HEK293 (cell line): Measurements from ENCODE around the gene PRDM5.

Experiments used
- ATF2 ChIP-seq: fragments of 450-650 bp; formaldehyde crosslinking; IDR thresholded peaks from 2 replicates; pipeline ENCODE4 v1.5.1; 2016; ENCODE audit warnings: missing biosample characterization, missing genetic modification characterization, low read depth
- CTCF ChIP-seq: fragments of 450-650 bp; formaldehyde crosslinking; IDR thresholded peaks from 2 replicates; pipeline ENCODE4 v1.5.1; 2016; ENCODE audit warnings: missing biosample characterization, missing genetic modification characterization
- IKZF3 ChIP-seq: fragments of 450-650 bp; IDR thresholded peaks from 2 replicates; pipeline ENCODE4 v1.5.0; 2018; ENCODE audit warnings: missing biosample characterization, mild to moderate bottlenecking, missing genetic modification characterization, moderate library complexity
- INSM2 ChIP-seq: fragments of 450-650 bp; formaldehyde crosslinking; IDR thresholded peaks from 2 replicates; pipeline ENCODE4 v1.5.1; 2016; ENCODE audit warnings: missing biosample characterization, missing genetic modification characterization
- YY2 ChIP-seq: fragments of 450-650 bp; formaldehyde crosslinking; IDR thresholded peaks from 2 replicates; pipeline ENCODE4 v1.5.1; 2016; ENCODE audit warnings: missing biosample characterization, missing genetic modification characterization
- ZBTB6 ChIP-seq: fragments of 450-650 bp; formaldehyde crosslinking; IDR thresholded peaks from 2 replicates; pipeline ENCODE4 v1.5.1; 2017; ENCODE audit warnings: missing biosample characterization, missing genetic modification characterization
- ZNF184 ChIP-seq: fragments of 450-650 bp; IDR thresholded peaks from 2 replicates; pipeline ENCODE4 v1.5.1; 2018; ENCODE audit warnings: missing biosample characterization, mild to moderate bottlenecking, missing genetic modification characterization
- ZNF214 ChIP-seq: fragments of 450-650 bp; formaldehyde crosslinking; IDR thresholded peaks from 2 replicates; pipeline ENCODE4 v1.5.1; 2017; ENCODE audit warnings: missing biosample characterization, mild to moderate bottlenecking, missing genetic modification characterization, borderline replicate concordance
- ZNF274 ChIP-seq, 2 experiments: fragments of 200-500 bp in 1 of 2; fragments of 450-650 bp in 1 of 2; sonication (Bioruptor generic) in 1 of 2; formaldehyde crosslinking in 1 of 2; IDR thresholded peaks; 2 replicates each; pipeline versions ENCODE4 v1.5.1 to v1.6.1; 2014 to 2016; ENCODE audit warnings: borderline replicate concordance in 1 of 2, inconsistent platforms in 1 of 2, low read length in 1 of 2, missing biosample characterization in 1 of 2, missing genetic modification characterization in 1 of 2
- ZNF548 ChIP-seq: fragments of 450-650 bp; formaldehyde crosslinking; IDR thresholded peaks from 2 replicates; pipeline ENCODE4 v1.5.1; 2016; ENCODE audit warnings: missing biosample characterization, missing genetic modification characterization
- ZNF658 ChIP-seq: fragments of 450-650 bp; formaldehyde crosslinking; IDR thresholded peaks from 2 replicates; pipeline ENCODE4; 2016; ENCODE audit warnings: missing biosample characterization, missing genetic modification characterization
- ZNF660 ChIP-seq: fragments of 450-650 bp; IDR thresholded peaks from 2 replicates; pipeline ENCODE4 v1.5.1; 2018; ENCODE audit warnings: missing biosample characterization, mild to moderate bottlenecking, missing genetic modification characterization
- ZNF704 ChIP-seq: fragments of 450-650 bp; formaldehyde crosslinking; IDR thresholded peaks from 2 replicates; pipeline ENCODE4 v1.5.1; 2016; ENCODE audit warnings: missing biosample characterization, missing genetic modification characterization
- ZSCAN30 ChIP-seq: fragments of 450-650 bp; IDR thresholded peaks from 2 replicates; pipeline ENCODE4 v1.5.1; 2018; ENCODE audit warnings: missing biosample characterization, mild to moderate bottlenecking, missing genetic modification characterization, moderate library complexity

GRCh38 chr4:120819805-120820437 is 102.6 kb downstream of the PRDM5 start:
- TF ChIP-seq IKZF3 (tag by site-specific recombination) (no peak), CTCF (tag by site-specific recombination) (no peak), ATF2 (tag by site-specific recombination) (no peak), ZNF184 (tag by site-specific recombination) (no peak), ZSCAN30 (no peak), ZNF704 (tag by site-specific recombination) (no peak), ZNF658 (tag by site-specific recombination) (no peak), ZNF274 (IDR thresholded peaks at IDR 0.05; ENCODE audit: low read length) (no peak), ZNF274 (tag by site-specific recombination; IDR thresholded peaks at IDR 0.05; ENCODE audit: borderline replicate concordance) (no peak), ZBTB6 (tag by site-specific recombination) (no peak), INSM2 (tag by site-specific recombination) (no peak), ZNF660 (tag by site-specific recombination) (no peak), ZNF214 (no peak), ZNF548 (tag by site-specific recombination) (no peak), YY2 (no peak)
